ENCODE data around the gene MATN1.

MATN1 gene

DNA sequence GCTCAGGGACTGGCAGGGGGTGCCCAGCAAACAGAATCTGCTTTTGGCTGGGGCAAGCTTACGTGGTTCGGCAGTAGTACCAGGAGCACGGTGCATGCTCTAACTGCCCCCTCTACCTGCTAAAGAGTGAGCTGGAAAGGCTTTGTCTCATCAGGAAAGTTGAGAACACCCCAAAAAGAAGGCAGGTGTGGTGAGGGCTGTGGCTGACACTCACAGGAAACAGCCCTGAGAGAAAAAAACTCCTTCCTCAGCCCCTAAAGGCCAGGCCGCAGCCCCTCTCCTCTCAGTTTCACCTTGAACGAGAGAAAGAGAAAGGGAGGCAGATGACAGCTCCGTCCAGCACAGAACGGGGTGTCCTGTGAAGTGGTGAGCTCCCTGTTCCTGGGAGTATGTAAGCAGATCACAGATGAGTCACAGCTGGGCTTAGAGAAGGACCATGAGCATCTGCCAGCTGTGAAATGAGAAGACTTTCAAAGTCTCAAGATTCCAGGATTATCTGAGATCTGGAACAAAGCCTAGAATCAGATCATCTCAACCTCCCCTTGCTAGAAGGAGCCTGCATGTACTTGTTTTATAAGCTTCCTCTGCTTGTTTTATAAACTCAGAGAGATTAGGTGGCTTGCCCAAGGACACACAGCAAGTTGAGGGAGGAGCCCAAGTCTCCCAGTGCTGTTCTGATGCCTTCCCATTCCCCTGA lies 20.8 kb upstream of the MATN1 start:
- DNase-seq, result peak in 1 of 2 experiments; percentile 15

DNA sequence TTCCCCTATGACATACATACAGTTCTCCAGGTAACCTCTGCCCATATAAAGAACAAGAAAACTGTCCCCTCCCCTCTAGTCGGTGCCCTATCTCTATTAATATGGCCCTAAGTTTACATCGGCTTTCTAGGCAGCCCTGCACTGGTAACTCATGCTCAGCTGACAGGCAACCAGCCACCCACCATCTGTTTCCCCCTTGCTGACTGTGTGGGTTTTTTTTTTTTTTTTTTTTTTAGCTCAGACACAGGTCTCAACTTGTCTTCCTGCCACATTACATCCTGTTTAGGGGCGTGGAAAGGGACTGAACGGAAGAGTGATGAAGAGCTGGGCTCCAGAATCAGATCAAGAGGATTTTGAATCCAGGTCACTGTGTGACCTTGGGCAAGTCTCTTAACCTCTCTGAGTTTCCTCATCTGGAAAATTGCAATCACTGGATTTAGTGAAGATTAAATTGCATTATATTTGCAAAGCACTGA lies 20.2 kb upstream of the MATN1 start:
- peak; percentile 58 to 69 for DNase-seq

DNA sequence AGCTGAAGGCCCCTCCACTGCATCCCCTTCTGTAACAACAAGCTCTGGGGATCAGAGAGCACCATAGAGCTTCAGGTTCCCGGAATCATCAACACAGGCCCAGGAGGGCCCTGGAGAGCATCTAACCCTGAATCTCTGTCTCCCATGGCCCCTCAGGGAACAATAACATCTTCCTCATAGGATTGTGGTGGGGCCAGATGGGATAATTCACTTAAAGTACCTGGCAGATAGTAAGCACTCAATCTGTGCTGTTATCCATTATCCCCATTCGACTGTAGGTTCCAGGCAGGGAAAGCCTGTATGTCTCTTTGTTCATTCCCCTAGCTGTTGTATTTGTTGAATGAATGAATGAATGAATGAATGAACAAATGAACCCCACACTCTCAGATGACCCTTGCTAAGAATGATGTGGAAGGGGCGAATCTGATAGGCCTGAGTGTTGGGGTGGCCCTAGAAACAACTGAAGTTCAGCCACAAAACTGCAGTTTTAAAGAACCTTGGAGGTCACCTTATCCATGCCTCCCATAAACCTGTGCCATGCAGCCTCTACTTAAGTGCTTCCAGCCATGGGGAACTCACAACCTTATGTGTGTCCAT lies 19.7 kb upstream of the MATN1 start:
- DNase-seq, result peak; percentile 21 to 74

DNA sequence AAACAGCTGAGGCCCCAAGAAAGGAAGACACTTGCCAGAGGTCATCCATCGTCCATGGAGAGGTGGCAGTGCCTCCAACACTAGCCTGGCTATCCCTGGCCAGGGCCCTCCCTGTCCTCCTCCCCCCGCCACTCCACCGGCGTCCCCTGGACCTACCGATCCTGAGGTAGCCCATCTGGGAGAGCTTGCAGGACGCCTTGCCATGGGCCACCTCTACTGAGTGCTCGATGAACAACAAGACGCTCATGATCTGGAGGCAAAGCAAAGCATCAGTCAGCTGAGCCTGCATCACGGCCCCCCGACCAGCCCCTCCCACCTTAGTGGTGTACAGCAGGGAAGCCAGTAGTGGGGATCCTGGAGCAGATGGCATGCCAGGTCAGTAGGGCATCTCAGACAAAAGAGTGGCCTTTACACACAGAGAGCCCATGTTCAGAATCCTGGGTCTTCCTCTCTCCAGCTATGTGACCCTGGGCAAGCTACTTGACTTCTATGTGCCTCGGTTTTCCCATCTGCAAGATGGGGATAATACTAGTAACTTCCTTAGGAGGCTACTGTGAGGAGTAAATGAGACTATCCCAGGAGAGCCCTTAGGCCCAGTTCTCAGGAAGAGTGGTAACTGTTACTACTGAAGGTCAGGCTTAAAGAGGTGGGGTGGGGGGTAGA lies 19.0 kb upstream of the MATN1 start:
- peak in 1 of 2 experiments; percentile 37 for DNase-seq

DNA sequence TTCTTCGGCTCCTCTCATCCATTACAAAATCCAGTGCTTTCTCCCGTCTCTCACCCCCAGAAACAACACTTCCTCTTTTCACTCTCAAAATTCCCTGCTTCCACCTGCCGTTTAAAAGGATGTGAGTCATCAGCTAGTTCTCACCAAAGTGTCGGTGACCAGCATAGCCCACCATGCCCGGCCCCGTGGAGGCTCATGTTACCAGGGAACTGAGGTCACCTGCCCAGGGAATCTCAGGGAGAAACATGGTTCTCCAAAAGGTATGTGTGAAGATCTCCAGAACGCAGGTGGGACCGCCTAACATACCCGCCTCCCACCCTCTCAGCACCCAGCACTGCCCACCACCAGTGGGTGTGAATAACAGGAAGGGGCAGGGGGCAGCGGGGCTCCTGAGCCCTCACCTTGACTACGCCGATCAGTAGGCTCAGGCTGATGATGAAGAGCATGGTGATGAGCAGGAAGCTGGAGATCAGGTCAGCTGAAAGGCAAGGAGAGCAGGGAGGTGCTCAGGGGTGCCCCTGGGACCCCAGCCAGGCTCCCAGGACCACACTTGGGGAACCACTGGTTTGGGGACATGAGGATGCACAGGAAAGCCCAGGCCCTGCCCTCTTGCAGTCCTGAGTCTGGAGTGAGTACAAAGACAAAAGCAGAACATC lies 18.0 kb upstream of the MATN1 start:
- no peak for DNase-seq

DNA sequence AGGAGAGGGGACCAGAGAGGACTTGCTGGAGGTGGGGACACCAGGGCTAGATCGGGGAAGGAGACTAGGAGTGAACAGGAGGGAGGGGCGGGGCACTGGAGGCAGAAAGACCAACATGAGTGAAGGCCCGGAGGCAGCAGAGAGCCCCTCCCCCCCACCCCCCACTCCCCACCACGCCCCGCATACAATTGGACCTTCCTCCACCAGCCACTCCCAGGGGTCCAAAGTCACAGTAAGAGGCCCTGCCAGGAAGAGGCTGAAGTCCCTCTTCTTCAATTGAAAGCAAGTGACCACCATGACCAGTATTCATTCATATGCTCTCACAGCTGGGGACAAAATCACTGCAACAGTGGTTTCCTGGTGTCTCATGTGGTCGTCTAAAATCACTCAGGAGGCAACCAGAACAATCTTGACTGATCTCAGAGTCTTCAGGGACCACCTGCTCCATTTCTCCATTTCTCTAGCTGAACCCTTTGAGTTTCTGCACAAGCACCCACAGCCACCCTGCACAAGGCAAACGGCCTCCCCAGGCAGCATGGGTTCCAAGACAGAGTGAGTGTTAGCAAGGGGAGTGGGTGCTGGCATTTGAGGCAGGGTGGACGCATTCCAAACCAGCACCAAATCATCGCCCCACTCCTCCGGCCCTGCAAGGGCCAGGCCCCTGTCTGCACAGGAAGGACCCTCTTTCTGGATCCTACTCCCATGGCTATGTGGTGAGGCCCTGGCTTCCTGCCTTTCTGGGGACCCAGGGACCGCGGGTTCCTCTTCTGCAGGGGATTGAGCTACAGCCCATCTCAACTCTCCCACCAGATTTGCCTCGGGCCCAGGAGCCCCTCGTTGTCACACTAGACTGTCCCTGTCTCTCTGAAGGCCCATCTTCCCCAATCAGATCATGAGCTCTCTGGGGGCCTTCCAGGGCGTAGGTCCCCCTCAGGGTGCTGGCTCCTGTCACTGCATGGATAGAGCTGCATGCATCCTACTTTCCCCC lies 17.2 kb upstream of the MATN1 start:
- DNase-seq, result no peak

DNA sequence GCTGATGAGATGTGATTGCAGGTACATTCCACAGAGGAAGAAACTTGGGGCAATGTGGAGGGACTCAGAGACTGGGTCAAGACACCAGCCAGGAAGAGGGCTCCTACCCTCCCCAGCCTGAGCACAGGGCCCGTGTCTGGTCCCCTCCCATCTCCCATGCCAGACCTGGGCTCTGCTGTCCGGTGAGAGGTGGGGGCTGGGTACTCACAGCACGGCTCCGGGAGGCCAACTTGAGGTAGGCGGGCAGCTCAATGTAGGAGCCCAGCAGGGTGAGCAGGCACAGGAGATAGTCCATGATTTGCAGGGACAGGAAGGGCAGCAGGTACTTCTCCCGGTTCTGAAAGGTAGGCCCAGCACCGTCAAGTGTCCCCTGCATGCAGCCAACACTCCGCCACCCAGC lies 16.2 kb upstream of the MATN1 start:
- DNase-seq, result no peak

DNA sequence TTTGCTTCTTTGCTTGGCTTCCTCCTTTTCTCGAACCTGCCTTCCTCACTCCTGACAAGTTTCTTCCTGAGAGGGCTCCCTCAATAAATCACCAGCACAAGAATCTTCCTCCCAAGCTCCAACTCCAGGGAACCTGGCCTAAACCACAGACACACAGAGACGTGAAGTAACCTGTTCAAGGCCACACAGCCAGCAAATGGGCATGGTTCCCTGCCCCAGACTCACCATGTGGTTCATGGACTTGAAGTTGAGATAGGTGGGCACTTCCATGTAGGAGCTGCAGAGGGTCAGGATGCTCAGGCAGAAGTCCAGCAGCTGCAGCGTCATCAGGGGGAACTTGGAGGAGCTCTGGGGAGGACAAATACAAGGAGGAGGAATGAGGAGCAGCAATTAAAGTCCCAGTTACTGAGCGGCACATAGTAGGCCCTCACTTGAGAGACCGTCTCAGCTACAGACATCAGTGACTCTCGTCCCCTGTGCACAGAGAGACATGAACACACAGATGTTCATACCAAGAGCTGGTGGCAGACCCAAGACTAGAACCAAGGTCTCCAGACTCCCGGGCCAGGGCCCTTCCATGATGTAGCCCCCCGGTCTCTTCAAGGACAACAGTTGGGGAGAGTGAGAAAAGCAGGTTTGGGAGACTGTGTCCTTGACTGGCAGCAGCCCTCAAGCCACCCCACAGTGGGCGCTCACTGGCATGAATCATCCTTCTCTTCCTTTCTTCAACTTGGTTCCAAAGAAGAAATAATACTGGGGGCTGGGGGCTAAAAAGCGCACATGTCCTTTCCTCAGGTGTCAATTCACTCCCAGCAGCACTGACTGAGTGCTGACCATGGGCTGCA lies 15.6 kb upstream of the MATN1 start:
- no peak for DNase-seq

DNA sequence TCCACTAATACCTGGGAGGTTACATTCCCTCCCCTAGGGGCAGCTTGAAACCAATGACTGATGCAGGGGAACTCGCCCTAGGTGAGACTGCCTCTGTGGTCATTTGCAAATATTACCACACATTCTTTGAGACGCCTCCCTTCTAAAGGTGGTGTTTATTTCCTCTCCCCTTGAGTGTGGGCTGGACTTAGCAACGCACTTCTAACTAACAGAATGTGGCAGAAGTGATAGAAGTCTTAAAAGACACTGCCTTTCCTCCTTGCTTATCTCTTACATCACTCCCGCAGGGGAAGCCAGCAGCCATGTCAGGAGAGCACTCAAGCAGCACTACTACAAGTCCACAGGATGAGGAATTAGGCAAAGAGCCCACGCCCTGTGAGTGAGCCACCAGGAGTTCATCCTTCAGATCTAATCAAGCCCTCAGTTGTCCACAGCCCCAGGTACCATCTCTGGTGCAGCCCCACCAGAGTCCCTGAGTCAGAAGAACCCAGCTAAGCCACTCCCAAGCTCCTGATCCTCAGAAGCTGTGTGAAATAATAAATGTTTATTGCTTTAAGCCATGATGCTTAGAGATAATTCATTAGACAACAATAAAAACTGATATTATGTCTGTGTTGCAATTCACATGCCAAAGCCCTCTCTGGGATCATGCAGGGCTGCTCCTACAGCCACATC lies 14.8 kb upstream of the MATN1 start:
- no peak for DNase-seq

DNA sequence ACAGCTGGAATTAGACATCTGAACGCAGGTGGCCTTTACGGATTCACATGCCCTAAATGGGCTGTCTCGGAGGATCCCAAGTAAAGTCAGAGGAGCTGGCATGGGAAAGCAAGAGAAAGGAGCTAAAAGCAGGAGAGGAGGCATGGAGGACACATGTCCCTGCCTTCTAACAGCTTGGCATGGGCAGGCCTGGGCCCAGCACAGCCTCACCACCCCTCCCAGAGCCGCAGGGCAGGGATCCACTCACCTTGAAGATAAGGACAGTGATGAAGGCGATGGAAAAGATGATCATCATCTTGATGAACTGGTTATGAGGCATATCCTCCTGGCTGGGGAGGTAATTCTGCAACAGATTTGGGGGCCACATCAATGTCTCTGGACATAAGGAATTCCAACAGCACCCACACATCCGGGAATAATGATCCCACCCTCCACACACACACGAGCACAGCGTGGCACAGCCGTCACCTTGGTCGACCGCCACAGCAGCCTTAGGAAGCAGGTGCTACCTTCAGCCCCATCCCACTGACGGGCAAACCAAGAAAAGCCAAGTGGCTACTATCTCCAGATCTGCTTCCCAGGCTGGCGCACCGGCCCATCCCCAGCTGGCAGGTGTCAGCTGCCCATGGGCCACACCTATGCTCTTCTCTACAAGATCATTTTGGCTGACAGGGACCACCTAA lies 14.1 kb upstream of the MATN1 start:
- DNase-seq, result no peak

DNA sequence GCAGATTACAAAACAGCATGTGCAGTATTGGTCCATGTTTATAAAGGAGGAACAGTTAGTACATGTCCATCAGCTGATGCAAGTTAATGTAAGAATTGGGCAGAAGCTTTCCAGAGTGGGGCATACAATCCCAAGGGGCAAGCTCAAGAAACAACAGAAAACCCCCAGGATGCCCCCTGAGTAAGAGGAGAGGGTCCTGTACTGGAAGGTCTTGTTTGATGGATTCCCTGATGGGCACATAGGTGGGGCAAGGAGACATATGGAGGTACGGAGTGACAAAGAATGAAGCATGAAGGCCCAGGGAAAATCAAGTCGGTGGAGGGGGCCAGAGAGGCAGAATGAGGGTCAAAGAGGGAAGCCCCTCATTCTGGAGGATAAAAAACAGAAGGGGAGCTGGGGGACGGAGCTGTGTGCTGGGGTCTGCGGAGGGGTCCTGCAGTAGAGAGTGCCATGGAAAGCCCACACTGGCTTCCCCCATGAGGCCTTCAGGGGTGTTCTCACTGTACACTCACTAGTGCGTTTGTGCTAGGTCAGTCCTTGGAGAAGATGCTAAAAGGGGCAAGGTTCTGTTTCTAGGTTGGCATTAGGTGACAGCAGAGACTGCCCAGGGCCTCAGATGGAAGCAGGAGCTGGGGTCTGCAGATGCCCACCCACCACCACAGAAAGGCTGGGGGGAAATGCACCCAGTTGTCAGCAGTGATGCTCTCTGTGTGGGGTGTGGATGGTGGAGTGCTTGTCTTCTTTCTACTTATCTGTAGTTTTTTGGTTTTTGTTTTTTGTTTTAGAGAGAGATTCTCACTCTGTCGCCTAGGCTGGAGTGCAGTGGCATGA lies 12.5 kb upstream of the MATN1 start:
- no peak for DNase-seq

DNA sequence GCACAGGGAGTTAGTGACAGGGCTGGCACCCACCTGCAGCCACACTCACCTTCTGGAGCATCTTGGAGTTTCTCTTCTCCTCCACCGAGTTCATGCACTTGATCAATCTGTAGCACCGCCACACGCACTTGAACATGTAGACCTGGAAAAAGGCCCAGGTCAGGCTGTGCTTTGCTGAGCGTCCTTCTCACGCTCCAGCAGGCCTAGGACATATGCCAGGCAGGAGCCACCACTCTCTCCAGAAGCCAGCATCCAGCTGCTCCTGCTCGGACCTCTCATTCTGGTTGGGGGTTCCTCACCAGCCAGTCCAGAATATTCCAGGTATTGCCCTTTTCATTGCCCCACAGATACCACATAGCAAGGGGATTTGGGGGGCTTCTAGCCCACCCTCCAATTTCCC lies 11.7 kb upstream of the MATN1 start:
- no peak for DNase-seq

DNA sequence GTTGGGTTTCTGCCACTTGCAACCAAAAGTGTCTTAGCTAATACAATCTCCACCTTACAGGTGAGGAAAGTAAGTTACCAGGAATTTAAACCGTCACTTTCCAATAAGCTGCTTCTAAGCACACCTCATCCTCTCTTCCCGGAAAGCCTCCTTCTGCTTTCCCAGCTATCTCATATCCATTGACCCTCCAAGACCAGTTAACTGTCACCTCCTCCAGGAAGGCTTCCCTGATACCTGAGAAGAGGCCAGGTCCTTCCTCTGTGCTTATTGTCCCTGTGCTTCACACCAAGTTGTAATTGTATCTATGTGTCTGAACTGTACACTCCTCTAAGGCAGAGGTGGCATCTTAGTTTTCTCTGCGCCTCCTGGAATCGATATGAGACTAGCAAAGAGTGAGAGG lies 11.2 kb upstream of the MATN1 start:
- no peak for DNase-seq

DNA sequence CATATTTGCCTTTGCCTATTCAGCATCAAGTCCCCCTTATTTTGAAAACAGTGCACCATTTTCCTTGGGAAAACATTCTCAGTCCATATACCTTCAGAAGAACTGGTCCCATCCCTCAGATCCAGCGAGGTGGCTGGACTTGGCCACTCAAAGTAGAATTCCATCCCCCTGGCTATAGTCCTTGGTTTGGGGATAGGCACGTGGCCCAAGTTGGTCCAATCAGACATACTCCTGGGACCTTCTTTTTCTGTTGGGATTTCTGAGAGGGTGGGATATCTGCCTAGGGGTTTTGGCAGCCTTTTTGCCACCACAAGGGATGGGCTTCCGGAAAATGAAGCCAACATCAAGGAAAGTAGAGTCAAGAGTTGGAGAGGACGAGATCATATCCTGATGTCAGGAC lies 10.7 kb upstream of the MATN1 start:
- DNase-seq, result no peak

DNA sequence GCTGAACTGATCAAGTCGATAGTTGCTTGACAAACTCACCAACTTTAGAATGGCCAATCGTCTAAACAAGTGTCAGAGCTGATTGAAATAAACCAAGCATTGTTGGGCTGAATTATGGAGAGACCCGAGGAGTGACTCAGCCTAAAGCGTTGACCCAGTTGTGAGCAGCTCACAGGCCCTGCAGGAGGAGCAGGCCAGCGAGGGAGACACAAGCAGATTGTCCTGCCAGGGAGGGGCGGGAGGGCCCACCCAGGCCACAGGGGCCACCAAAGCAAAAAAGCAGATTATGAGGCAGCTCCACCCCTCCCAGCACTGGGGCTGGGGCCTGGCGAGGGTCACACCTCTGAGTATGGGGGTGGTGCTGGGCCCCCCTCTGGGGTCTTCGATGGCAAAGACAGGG lies 10.1 kb upstream of the MATN1 start:
- DNase-seq, result no peak

DNA sequence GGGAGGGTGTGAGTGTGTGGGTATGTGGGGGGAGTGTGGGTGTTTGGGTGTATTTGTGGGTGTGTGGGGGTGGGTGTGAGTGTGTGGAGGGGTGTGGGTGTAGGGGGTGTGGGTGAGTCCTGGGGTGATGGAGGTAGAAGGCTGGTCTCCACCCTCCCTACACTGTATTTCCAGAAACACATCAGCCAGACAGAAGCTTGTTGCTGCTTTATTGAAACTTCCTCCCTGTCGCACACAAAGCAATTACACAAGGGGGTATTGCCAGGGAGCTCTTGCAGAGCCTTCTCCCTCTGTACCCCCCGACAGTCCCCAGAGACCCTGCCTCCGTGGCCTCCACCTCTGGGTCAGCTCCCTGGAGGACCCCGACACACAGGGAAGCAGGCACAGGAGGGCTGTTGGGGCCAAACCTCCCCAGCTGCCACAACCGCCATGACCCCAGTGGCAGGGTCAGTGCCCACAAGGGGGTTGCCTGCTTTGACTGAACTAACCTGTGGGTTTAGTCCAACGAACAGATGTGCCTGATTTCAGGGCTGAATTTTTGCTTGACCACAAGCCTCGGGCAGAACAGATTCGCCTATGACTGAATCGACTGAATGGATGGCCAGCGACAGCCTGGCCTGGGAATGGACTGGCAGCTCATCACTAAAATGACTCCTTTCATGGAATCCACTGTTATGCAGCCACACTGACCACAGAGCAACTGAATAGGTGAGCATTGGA lies 9.1 kb upstream of the MATN1 start:
- DNase-seq, result no peak

DNA sequence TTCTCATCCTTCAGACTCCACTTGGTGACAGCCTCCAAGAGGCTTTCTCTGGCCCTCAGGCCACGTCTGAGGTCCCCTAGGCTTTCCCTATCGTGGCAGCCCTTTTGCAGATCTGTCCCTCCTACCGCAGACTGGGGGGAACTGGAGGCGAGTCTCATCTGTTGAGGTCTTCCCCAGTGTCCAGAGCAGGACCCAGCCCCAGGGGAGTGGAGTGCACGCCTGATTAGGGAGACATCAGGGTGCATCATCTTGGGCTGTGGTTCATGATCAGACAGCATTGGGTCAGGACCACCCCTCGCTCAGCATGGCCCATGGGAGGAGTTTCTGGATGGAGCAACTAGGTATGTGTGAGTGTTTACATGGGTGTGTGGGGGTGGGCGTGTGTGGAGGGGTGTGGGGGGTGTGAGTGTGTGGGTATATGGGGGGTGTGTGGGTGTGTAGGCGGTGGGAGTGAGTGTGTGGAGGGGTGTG lies 8.5 kb upstream of the MATN1 start:
- no peak for DNase-seq

DNA sequence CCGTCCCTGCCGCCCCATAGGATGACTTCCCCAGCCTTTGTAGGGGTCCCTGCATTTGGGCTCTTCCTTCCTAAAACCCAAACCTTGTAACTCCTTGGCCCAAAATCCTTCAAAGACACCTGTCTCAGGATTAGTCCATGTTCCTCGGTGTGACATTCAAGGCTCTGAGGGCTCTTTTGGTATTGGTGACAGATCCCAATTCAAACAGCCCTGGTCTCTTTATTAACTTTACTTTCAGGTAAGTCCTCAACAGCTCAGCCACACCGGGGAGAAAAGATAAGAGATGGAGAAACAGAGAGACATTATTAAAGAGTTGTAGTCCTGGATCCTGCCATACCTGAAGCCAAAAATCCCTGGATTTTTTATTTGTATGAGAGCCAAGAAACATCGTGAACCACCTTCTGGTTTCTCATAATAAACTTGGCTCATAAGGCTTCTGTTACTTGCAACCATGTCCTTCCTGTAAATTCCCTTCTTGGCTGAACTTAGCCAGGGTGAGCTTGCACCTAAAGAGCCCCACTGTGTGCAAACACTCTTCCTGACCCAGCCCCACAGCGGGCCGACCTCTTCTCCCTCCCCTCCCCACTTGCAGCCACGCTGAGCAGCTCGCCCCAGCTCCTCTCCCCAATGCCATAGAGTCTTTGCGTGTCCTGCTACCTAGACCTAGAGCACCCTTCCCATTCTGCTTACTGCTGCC lies 7.9 kb upstream of the MATN1 start:
- no peak for DNase-seq

Data from NCI-H524 (cell line).